Measurements from ENCODE around the gene CUL7. TPM values are rescaled to one million over a fixed set of nuclear protein-coding genes. Genes with fewer than 3 reads are reported as not detected.

CUL7 gene
- total RNA-seq, 1 experiment from 2014 or later, result 18.6 TPM

DNA sequence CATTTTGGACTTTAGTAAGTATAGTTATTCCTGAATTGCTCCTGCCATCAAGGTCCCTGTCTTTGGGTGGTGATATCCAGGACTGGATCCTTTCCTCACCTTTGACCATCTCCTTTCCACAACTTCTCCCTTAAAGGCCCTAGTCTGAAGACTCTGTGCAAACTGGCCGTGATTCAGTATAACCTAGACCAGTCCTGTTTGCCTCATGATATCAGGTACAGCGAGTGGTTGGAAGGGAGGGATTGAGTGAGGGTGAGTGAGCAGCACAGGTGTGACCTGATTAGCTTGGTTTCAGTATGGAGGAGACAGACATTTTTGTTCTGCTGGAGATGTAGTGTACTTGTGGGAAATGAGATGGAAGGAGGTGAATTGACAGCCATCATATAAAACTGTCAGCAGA is 34.5 kb downstream of the CUL7 start:
- Histone ChIP-seq H3K4me2 (ENCODE audit: low read length) (no peak overlapping the region), H3F3A (ENCODE audit: low read length, unreplicated experiment) (no peaks in the 10 kb centered on the region), H3K79me2 (ENCODE audit: low read length) (peaks cover 53% of the 10 kb centered on the region), H2AFZ (ENCODE audit: low read length) (no peak overlapping the region), H3K9me3 (ENCODE audit: low read length) (no peaks in the 10 kb centered on the region), H3K27me3 (ENCODE audit: low read length) (no peaks in the 10 kb centered on the region), H3K27ac (ENCODE audit: low read length) (no peak overlapping the region), H3K4me1 (ENCODE audit: insufficient read depth, low read length) (peaks cover 20% of the 10 kb centered on the region), H4K20me1 (ENCODE audit: low read length) (no peaks in the 10 kb centered on the region), H3K4me3 (ENCODE audit: low read length) (no peak overlapping the region), H3K36me3 (ENCODE audit: low read depth, low read length) (peaks cover 15% of the 10 kb centered on the region), H3K9ac (ENCODE audit: low read length) (no peak overlapping the region), H3K9me2 (replicated peaks; ENCODE audit: low read length) (no peaks in the 10 kb centered on the region)
- ChIA-PET POLR2A (ENCODE audit: unreplicated experiment) (no interaction called here), CTCF (no interaction called here)
- no peak for DNase-seq
- BruUV-seq (replicated peaks), result no TSS peak
- TF ChIP-seq, protein P1, sequence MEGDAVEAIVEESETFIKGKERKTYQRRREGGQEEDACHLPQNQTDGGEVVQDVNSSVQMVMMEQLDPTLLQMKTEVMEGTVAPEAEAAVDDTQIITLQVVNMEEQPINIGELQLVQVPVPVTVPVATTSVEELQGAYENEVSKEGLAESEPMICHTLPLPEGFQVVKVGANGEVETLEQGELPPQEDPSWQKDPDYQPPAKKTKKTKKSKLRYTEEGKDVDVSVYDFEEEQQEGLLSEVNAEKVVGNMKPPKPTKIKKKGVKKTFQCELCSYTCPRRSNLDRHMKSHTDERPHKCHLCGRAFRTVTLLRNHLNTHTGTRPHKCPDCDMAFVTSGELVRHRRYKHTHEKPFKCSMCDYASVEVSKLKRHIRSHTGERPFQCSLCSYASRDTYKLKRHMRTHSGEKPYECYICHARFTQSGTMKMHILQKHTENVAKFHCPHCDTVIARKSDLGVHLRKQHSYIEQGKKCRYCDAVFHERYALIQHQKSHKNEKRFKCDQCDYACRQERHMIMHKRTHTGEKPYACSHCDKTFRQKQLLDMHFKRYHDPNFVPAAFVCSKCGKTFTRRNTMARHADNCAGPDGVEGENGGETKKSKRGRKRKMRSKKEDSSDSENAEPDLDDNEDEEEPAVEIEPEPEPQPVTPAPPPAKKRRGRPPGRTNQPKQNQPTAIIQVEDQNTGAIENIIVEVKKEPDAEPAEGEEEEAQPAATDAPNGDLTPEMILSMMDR (conservative IDR thresholded peaks at IDR 0.05; ENCODE audit: low read depth, low read length), result no peak
- TF ChIP-seq EZH2 (IDR thresholded peaks at IDR 0.05; ENCODE audit: low read length, unreplicated experiment) (no peak), EZH2phosphoT487 (IDR thresholded peaks at IDR 0.05; ENCODE audit: borderline replicate concordance, low read length) (no peak)
- intact Hi-C loops (cut with micrococcal nuclease), result no loop called here
- no peak for ATAC-seq

DNA sequence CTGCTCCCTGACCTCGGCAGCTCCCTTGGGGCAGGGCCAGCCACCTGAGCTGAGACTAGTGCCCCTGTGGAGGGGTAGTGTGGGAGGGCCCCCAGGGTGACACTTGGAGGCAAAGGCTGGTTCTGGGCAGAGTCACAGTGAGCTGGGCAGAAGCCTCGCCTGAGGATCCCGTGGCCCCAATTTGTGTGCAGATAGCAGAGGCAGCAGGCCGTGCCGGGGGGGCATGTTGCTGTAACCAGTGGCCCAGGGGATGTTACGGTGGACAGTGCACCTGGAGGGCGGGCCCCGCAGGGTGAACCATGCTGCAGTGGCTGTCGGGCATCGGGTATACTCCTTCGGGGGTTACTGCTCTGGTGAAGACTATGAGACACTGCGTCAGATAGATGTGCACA is 36.7 kb downstream of the CUL7 start:
- Histone ChIP-seq H3F3A (ENCODE audit: low read length, unreplicated experiment) (no peaks in the 10 kb centered on the region), H2AFZ (ENCODE audit: low read length) (no peak overlapping the region), H3K4me3 (ENCODE audit: low read length) (no peak overlapping the region), H3K36me3 (ENCODE audit: low read depth, low read length) (peaks cover 18% of the 10 kb centered on the region; the same call in 1 of the 2 replicates), H3K9me3 (ENCODE audit: low read length) (no peaks in the 10 kb centered on the region), H3K27ac (ENCODE audit: low read length) (no peak overlapping the region), H3K79me2 (ENCODE audit: low read length) (peaks cover 49% of the 10 kb centered on the region), H3K9me2 (replicated peaks; ENCODE audit: low read length) (no peaks in the 10 kb centered on the region), H4K20me1 (ENCODE audit: low read length) (no peaks in the 10 kb centered on the region), H3K4me1 (ENCODE audit: insufficient read depth, low read length) (peaks cover 28% of the 10 kb centered on the region), H3K9ac (ENCODE audit: low read length) (no peak overlapping the region), H3K27me3 (ENCODE audit: low read length) (no peaks in the 10 kb centered on the region), H3K4me2 (ENCODE audit: low read length) (no peak overlapping the region)
- ATAC-seq, result no peak
- no peak for DNase-seq
- POLR2A ChIA-PET (ENCODE audit: unreplicated experiment), result no interaction called here
- no TSS peak for BruUV-seq (replicated peaks)
- intact Hi-C loops (cut with micrococcal nuclease), result no loop called here
- TF ChIP-seq, protein P1 (conservative IDR thresholded peaks at IDR 0.05; ENCODE audit: low read depth, low read length), result no peak
- TF ChIP-seq EZH2 (IDR thresholded peaks at IDR 0.05; ENCODE audit: low read length, unreplicated experiment) (no peak), EZH2phosphoT487 (IDR thresholded peaks at IDR 0.05; ENCODE audit: borderline replicate concordance, low read length) (no peak)
- CTCF ChIA-PET, result no interaction called here

- no peak overlapping the region for H3K4me2 ChIP-seq (ENCODE audit: low read length)
- no TSS peak for BruUV-seq (replicated peaks)
Observed at GRCh38 chr6:43016176-43016942, 37.3 kb downstream of the CUL7 start.

More at GRCh38 chr6:43016176-43016942, 37.3 kb downstream of the CUL7 start:
- H3K27ac ChIP-seq (ENCODE audit: low read length), result no peak overlapping the region
- H3K4me3 ChIP-seq (ENCODE audit: low read length), result no peak overlapping the region
- POLR2A ChIA-PET (ENCODE audit: unreplicated experiment), result no interaction called here
- H3K9me2 ChIP-seq (replicated peaks; ENCODE audit: low read length), result no peaks in the 10 kb centered on the region
- no peak for ATAC-seq
- intact Hi-C loops (cut with micrococcal nuclease), result no loop called here
- no peaks in the 10 kb centered on the region for H3K27me3 ChIP-seq (ENCODE audit: low read length)
- H3K36me3 ChIP-seq (ENCODE audit: low read depth, low read length), result peaks cover 23% of the 10 kb centered on the region; the same call in 1 of the 2 replicates
- H3K79me2 ChIP-seq (ENCODE audit: low read length), result peaks cover 51% of the 10 kb centered on the region
- DNase-seq, result no peak
- no peak overlapping the region for H2AFZ ChIP-seq (ENCODE audit: low read length)
- H3F3A ChIP-seq (ENCODE audit: low read length, unreplicated experiment), result no peaks in the 10 kb centered on the region
- H3K9ac ChIP-seq (ENCODE audit: low read length), result no peak overlapping the region
- CTCF ChIA-PET, result no interaction called here
- H3K4me1 ChIP-seq (ENCODE audit: insufficient read depth, low read length), result peaks cover 30% of the 10 kb centered on the region
- H3K9me3 ChIP-seq (ENCODE audit: low read length), result no peaks in the 10 kb centered on the region
- H4K20me1 ChIP-seq (ENCODE audit: low read length), result no peaks in the 10 kb centered on the region
- no peak for TF ChIP-seq EZH2phosphoT487 (IDR thresholded peaks at IDR 0.05; ENCODE audit: borderline replicate concordance, low read length)
- no peak for TF ChIP-seq EZH2 (IDR thresholded peaks at IDR 0.05; ENCODE audit: low read length, unreplicated experiment)
- TF ChIP-seq, protein P1 (conservative IDR thresholded peaks at IDR 0.05; ENCODE audit: low read depth, low read length), result no peak
